HG03378 (cell line): Measurements from ENCODE around the gene EEPD1.

Source experiments
- ATAC-seq: cut with Tn5 transposase; IDR thresholded peaks from one replicate; pipeline ENCODE4 v1.9.1; 2021; ENCODE audit warnings: mild to moderate bottlenecking, moderate library complexity; ENCODE audit not compliant: unreplicated experiment

Gene EEPD1

DNA sequence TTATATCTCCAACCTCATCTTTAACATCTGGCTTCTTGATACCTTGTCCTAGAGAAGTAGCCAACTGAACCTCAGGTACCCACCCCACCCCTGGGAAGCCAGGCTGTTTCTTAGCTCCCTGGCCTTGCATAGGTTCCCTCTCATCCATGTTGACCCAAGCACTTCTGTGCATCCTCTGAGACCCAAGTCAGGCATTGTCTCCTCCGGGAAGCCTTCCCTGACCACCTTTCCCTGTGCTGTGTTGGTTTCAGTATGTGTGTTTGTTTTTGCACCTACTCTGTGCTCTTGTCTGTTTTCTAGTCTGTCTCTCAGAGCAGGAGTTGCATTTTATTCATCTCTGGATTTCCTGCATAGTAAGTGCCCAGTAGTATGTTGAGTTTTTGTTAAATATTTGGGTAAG lies 143.2 kb downstream of the EEPD1 start:
- no peak for ATAC-seq

DNA sequence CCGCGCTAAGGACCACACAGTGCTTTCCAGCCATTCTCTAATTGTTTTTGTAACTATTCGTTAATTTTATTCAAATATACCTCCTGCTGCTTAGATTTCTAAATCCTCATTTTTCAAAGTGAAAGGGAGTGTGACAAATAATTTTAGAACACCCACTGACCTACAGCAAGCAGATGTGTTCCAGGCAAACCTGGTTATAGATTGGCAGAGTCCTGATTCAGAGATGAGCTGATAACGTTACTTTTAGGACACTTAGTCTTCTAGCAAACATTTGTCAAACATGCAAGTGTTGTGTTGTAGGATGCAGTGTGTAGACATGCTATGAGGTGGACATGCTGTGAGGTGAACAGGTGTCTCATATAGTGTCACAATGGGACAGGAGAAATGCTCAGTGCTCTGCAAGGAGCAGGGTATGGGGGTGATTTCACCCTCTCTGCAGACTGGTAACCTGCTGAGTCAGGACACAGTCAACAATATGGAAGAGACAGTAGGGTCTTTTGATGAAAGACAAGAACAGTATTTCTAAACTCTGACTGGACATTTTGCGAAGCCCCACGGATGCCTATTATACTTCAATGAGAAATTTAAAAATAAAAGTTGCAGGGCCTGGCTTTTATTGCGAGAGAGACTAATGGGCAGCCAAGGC lies 144.4 kb downstream of the EEPD1 start:
- ATAC-seq, result no peak

DNA sequence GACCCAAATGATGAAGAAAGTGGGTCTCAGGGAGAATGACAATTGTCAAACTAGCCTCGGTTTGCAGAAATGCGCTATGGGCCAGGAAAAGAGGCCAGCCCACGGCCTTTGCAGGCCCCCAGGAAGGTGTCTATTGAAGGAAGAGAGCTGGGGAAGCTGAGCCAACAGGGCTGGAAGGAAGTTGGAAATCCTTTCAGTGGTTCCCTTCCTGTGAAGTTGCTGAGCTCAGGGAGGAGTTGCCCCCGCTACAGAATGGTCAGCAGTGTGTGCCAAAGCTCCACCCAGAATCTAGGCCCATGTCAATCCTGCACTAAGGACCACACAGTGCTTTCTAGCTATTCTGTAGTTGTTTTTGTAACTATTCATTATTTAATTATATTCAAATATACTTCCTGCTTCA lies 145.1 kb downstream of the EEPD1 start:
- ATAC-seq, result no peak

DNA sequence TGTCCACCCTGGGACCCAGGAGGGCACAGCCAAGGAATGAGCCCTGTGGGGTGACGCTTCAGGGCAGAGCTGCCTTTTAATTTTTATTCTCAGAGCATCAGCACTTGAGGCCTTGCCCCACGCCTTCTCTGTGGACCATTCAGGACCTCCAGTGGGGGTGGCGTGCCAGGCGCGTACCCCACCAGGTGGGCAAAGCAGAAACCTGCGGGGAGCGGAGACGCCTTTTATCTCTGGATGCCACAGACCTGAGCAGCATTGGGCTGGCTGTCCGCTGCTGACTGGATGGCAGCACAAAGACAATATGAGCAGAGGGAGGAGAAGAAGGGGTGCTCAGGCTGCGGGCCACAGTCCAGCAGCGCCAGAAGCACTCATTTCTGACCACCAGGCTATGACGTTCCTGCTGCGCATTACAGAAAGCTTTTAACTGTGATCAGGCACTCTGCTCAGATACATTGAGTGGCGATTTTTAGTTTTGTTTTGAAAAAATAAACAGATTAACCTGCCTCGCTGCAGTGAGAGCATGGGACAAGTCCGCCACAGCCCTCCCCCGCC lies 146.2 kb downstream of the EEPD1 start:
- no peak for ATAC-seq

DNA sequence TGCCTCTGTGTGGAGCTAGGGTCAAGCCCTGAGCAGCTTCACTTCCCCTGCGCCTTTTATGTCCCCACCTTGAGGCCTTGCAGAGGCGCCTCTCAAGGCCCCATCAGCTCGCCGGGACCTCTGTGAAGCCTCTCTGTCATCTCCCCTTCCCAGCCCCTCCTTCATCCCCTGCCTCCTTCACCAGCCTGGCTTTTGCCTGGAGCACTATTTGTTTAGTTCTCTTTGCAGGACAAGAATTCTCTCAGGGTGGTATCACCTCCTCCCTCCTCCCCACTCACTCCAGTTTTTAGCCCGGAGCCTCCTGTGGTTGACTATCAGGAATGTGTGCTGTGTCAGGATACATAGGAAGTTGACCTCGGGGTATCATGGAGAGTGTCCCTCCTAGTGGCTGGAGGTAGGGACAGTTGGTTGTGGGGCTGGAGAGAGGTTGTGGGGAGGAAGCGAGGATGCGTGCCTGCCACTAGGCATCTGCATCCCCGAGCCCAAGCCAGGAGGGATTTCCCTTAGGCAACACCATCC lies 146.8 kb downstream of the EEPD1 start:
- ATAC-seq, result no peak

DNA sequence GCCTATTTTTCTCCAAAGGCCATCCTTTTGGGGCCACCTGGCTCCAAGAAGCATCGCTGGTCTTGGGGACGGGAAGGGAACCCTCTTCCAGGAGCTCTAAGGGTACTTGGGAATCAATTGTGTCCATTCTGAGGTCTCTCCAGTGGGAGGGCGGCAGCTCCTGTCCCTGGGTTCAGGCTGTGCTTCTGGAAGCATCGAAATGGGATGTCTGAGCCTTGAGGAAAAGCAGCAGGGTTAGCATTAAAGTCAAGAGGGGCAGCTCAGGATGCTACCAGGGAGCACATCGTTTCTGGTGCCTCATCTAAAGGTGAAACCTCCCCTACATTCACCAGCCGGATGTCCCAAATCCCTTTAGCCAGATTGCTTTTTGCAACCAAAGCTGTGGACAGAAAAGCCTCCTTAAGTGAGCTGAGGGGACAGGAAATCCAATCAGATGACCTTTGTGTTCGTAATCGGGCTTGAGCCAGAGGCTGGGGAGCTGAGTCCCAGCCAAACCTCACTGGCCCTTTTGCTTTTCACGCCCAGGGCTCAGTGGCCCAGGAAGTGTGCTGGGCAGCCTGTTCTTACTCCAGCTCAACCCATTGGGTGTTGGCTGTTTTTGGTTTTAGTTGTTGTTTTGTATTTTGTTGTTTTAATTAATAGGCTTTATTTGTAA lies 147.8 kb downstream of the EEPD1 start:
- ATAC-seq, result no peak

DNA sequence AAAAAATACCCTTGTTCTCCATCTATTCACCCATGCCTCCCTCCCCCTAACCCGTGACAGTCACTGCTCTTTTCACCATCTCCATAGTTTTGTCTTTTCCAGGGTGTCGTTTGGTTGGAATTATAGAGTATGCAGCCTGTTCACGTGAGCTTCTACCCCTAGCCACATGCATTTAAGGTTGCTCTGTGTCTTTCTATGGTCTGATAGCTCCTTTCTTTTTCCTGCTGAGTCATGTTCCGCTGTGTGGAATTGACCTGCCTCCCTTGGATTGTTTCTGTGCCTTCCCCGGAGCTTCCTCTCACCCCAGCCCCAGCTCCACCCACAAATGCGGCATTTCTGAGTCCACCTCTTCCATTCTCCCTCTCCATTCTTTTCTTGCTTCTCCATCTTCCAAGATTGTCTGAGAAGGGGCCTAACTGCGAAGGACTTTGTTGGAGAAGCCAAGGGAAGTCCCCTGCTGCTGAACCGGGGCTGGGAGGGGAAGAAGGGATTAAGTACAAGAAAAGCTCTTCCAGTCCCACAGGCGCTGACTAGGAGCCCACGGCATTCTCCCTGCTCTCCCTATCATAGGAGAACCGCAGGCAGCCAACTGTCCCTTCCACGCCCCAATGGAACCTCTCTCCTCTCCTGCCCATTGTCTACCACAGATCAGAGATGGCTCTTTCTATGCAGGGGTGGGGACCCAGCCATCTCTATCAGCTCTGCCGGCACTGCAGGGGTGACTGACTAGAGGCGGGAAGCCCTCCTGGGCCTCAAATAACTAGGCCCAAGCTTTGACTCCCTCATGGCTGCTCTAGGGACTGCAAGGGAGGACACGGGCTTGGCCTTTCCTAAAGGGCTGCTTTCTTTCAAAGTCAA lies 149.1 kb downstream of the EEPD1 start:
- ATAC-seq, result no peak

DNA sequence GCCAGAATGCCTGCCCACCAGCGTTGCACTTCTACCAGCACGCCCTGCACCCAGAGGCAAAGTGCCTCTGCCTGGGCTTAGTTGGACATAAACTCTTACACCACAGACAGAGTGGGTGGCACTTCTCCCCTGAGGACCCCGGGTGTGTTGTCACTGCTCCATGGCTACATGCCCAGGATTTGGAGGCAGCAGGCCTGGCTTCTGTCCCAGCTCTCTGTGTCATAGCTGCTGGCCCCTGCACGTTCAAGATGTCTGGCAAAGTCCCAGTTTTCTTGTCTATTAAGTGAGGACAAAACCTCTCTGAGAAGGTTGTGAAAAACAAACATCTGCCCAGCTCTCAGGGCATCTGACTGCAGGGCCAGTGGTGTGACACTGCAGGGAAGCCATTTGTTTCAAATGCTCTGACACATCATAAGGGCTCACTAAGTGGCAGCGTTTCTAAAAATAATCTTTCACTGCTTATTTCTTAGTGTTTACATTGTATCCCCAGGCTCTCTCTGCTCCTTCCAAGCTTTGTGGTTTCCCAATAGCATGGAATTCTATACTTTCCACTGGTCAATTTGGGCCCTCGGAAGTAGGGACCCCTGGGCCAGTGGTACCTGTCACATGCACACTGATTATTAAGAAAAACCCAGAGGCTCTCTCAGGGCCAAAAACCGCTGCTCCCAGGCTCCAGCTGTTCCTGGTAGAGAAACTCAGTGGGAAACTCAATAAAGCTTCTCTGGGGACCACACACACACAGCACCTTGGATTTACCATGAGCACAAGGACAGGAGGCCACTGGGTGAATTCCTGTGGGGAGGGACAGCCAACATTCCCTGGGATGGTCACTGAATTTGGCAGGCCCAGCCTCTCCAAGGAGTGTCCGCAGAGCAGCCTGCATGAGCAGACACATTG lies 150.4 kb downstream of the EEPD1 start:
- no peak for ATAC-seq

DNA sequence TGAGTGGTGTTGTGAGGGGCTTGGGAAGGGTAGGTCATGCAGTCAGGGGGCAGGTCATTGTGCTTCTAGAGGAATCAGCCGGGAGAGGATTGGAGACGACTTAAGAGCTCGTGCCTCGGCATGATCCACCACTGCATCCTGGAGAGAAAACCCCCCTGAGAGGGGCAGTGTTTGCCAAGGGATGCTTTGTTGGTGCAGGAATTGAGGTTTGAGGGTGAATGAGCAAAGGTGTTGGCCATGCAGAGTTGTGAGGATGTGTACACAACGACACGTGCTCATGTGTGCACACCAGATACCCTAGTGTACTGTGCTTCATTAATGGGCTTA lies 151.0 kb downstream of the EEPD1 start:
- no peak for ATAC-seq

DNA sequence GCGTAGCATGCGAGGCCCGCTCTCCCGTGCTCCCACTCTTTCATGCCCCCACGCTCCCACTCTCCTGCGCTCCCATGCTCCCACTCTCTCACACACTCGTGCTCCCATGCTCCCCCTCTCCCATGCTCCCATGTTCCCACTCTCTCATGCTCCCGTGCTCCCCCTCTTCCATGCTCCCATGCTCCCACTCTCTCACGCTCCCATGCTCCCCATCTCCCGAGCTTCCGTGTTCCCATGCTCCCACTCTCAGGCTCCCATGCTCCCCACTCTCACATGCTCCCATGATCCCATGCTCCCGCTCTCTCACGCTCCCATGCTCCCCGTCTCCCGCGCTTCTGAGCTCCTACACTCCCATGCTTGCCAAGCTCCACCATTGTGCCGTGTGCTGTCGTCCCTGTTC lies 152.2 kb downstream of the EEPD1 start:
- ATAC-seq, result no peak

DNA sequence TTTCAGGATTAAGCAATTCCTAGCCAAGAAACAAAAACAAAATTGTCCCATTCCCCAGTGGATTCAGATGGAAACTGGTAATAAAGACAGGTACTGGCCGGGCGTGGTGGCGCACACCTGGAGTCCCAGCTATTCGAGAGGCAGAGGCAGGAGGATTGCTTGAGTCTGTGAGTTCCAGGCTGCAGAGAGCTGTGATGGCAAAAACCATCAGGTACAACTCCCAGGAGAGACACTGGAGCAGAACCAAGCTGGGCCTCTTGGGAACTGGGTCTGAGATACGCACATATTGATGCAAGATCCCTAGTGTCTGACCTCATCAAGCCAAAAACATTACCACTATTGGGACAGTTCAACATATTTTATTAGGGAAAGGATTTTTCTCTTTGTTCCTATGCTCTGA lies 152.6 kb downstream of the EEPD1 start:
- ATAC-seq, result no peak

DNA sequence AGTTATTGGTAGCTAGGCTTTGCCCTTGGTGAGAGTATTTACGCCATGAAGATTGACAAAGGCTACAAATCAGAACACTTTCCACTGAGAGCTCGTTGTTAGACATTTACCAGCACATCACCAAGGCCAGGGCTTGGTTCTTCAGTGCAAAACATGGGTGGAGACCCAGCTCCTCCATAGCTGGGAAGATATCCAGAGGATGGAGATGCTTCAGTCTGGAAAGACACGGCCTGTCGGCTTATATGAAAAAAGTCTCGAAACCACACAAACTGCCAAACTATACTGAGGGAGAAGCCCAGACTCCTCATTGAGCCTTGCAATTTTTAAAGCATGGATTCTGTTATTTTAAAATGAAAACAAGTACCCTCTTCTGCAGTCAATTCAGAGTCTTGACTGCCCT lies 153.2 kb downstream of the EEPD1 start:
- no peak for ATAC-seq

DNA sequence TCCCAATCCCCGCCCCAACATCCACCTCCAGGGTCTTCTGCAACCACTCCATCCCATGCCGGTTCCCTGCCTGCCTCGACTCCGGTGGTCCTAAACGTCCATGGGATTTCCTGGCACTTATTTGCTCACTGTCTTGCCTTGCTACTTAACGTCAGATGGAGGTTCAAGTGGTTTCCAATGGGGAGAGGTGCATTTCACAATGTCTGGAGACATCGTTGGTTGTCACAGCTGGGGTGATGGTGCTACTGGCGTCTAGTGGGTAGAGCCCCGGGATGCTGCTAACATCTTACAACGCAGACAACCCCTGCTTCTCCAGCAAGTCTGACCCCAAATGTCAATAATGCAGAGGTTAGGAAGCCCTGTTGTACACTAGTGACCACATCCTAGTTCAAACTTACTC lies 153.7 kb downstream of the EEPD1 start:
- ATAC-seq, result no peak

DNA sequence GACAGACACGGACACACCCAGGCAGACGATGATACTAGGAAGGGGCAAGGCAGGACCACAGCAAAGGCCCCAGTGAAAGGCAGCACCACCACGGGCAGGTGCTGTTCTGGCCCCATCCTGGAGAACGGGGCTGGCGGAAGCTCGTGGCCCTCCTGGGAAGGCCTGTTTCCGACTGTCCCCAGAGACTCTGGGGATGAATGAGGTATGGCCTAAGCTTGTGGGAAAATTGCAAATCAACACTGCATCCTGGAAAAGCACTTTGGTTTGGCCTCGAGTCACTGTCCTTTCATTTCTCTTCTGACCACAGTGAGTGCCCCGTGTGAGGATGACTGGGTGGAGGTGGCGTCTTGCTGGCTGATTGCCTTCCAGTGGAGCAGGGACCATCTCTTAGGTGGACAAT lies 155.0 kb downstream of the EEPD1 start:
- ATAC-seq, result no peak

DNA sequence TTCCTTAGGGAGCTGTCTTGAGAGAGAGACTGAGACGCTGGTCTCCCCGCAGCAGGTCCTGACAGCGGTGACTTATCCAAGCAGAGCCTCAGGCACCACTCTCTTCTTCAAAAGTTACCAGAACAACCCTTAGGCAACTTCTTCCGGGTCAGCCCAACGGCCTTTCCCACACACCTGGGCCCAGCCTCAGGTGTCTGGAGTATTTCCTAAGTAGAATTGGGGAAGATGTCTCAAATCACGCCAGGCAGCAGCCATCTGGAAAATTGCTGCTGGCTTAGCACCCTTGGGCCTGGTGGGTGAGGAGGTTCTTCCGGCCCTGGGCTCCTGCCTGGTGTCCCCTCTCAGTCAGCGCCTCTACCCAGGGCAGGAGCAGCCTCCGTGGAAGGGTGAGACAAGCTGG lies 156.2 kb downstream of the EEPD1 start:
- no peak for ATAC-seq

DNA sequence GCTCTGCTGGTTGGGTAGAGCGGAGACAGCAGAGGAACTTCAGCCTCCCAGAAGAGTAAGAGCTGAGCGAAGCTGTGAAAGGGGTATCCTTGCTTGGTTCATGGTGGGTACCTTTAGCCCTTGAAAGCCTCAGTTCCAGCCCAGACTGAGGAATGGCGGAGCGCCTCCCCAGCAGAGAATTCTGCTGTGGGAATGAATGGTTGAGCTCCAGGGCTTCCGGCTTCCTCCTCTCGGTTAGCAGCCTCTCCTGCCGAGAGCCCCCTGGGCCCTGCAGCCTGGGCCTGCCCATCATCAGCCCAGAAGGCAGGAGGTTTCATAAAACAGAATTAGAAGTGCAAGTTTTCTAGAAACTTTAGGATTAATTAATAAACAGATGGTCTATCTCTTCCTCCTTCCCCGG lies 156.7 kb downstream of the EEPD1 start:
- no peak for ATAC-seq

DNA sequence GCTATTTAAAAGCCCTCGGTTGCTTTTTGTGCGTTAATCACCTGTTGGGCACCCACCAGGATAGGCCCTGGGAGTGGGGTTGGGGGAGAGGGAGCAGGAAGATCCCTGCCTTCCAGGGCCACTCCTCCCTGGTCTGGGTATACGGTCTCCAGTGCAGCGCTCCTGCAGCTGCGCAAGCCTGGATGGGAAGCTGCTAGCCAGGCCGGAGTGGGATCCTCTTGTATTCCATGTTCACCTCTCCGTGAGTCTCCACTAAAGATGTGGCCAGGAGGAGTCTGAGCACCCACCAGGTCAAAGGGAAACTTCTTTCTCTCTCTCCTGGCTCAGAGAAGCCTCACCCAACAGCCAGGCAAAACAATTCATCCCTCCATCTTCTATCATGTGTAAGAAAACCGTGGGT lies 157.8 kb downstream of the EEPD1 start:
- ATAC-seq, result no peak

DNA sequence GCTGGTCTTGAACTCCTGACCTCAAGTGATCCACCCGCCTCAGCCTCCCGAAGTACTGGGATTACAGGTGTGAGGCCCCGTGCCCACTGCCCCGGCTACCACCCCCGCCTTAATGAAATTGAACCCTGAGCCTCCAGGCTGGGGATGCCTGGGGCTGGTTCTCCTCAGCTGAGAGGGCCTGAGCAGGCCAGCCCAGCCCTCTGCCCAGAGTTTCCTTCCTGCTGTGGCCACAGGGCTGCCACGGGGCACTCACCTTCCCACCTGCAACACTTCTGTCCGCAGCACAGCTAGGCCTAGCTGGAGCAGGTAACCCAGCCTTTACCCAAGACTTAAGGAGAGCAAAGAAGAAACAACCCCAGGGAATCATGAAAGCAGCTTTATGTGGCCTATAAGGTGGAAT lies 158.5 kb downstream of the EEPD1 start:
- no peak for ATAC-seq

DNA sequence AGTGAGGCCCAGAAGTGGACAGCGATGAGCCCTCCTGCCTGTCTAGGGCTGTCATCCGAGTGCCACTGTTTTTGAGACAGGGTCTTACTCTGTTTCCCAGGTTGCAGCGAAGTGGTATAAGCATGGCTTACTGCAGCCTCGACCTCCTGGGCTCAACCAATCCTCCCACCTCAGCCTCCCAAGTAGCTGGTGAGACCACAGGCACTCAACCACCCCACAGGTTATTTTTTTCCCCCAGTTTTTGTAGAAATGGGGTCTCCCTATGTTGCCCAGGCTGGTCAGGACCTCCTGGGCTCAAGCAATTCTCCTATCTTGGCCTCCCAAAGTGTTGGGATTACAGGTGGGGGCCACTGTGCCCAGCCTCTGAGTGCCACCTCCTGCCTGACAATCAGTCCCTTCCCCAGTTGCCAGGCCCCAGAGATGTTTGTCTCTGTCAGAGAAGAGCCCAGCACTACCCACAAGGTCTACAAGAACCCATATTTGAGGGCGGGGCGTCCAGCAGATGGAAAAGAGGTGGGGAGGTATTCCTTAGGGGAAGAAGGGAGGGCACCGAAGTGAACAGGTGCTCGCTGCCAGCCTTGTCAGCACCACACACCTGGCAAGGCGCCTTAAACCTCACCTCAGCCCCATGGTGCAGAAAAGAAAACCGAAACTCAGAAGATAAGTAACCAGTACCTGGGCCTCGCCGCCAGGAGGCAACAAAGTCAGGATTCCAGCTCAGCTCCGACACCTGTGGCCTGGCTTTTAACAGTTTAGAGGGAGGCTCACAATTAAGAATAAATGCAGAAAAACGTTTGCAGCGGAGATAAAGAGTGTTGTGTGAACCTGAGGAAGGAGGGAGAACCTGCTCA lies 159.2 kb downstream of the EEPD1 start:
- ATAC-seq, result no peak

DNA sequence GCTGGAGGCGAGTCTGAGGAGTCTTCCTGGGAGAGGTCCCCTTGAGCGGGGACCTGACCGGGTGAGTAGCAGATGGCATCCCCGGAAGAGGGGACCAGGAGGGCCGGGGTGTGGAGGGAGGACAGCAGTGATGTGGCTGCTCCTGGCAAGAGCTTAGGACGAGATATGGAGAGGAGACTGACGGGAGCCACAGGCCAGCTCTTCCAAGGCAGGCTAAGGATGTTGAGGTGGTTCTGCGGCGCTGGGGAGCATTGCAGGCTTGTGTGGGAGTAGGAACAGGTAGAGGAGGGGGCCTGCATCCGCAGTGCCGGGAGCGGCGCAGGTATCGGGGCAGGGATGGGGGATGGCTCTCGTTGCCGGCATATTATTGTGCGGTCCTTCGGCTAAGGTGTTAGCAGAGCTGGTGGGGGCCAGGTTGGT lies 159.9 kb downstream of the EEPD1 start:
- ATAC-seq, result no peak
